ENCODE results near the gene CKAP2L. TPM values are rescaled to one million over a fixed set of nuclear protein-coding genes. Genes with fewer than 3 reads are reported as not detected.

CKAP2L gene
- total and polyA plus RNA-seq, 8 donors: 1.1 to 4.4 (median 1.3) TPM

DNA sequence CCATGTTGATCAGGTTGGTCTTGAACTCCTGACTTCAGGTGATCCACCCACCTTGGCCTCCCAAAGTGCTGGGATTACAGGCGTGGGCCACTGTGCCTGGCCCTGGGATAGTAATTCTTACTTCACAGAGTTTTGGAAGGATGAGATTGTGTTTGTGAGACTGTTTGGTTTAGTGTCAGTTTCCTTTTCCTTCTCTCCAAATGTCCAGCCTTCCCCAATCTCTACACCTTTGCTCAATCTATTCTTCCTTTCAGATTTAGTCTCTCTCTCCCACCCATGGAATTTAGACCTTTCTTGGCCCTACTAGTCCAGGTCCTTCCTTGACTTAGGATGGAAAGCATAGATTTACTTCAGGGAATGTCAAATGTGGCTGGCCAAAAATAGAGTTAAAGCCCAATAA lies 32.1 kb upstream of the CKAP2L start:
- intact Hi-C loops (cut with DNase I; ENCODE audit: low total_unique reads): no loop called here
- DNase-seq: no peak
- H3K4me3 ChIP-seq: no peak overlapping the region
- no peak for TF ChIP-seq POLR2A (IDR thresholded peaks at IDR 0.05)
- no peak for TF ChIP-seq POLR2AphosphoS5 (IDR thresholded peaks at IDR 0.05)
- TF ChIP-seq, protein P1, sequence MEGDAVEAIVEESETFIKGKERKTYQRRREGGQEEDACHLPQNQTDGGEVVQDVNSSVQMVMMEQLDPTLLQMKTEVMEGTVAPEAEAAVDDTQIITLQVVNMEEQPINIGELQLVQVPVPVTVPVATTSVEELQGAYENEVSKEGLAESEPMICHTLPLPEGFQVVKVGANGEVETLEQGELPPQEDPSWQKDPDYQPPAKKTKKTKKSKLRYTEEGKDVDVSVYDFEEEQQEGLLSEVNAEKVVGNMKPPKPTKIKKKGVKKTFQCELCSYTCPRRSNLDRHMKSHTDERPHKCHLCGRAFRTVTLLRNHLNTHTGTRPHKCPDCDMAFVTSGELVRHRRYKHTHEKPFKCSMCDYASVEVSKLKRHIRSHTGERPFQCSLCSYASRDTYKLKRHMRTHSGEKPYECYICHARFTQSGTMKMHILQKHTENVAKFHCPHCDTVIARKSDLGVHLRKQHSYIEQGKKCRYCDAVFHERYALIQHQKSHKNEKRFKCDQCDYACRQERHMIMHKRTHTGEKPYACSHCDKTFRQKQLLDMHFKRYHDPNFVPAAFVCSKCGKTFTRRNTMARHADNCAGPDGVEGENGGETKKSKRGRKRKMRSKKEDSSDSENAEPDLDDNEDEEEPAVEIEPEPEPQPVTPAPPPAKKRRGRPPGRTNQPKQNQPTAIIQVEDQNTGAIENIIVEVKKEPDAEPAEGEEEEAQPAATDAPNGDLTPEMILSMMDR (IDR thresholded peaks at IDR 0.05): no peak
- no peak for TF ChIP-seq EP300 (IDR thresholded peaks at IDR 0.05)
- 0 to 47% (median 0%) methylated on average over 1 of the region's 1 CpG for WGBS, 5 donors
- no peaks in the 10 kb centered on the region for H3K36me3 ChIP-seq
- no peaks in the 10 kb centered on the region for H3K27me3 ChIP-seq
- H3K27ac ChIP-seq: no peak overlapping the region
- H3K4me1 ChIP-seq: peaks cover 0 to 8% (median 0%) of the 10 kb centered on the region in 4 donors
- no peaks in the 10 kb centered on the region for H3K9me3 ChIP-seq

DNA sequence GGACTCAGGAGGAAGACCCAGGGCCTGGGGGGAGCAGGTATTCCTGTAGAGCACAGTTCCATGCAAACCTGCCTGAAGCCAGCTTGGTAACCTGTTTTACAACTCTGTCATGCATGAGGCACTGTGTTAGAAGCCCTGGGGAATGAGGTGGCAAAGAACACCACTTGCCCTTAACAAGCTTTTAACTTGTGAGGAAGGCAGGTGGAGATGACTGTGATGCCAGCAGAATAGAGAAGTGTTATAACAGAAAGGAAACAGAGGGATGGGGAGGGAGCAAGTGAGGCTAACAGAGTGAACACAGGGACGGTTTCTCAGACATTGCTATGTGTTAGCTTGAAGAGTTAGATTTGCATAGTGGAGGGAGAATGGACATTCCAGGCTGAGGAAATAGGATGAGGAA lies 31.4 kb upstream of the CKAP2L start:
- no peaks in the 10 kb centered on the region for H3K27me3 ChIP-seq
- TF ChIP-seq POLR2A (IDR thresholded peaks at IDR 0.05) (no peak), POLR2AphosphoS5 (IDR thresholded peaks at IDR 0.05) (no peak), EP300 (IDR thresholded peaks at IDR 0.05) (no peak)
- TF ChIP-seq, protein P1 (IDR thresholded peaks at IDR 0.05): no peak
- no peak overlapping the region for H3K27ac ChIP-seq
- DNase-seq: peak in 1 of 2 donors; percentile 85
- intact Hi-C loops (cut with DNase I; ENCODE audit: low total_unique reads): no loop called here
- peaks cover 0 to 8% (median 0%) of the 10 kb centered on the region in 4 donors for H3K4me1 ChIP-seq
- no peaks in the 10 kb centered on the region for H3K9me3 ChIP-seq
- 56 to 71% (median 64%) methylated on average over 1 of the region's 1 CpG for WGBS, 5 donors
- H3K36me3 ChIP-seq: no peaks in the 10 kb centered on the region
- H3K4me3 ChIP-seq: no peak overlapping the region

DNA sequence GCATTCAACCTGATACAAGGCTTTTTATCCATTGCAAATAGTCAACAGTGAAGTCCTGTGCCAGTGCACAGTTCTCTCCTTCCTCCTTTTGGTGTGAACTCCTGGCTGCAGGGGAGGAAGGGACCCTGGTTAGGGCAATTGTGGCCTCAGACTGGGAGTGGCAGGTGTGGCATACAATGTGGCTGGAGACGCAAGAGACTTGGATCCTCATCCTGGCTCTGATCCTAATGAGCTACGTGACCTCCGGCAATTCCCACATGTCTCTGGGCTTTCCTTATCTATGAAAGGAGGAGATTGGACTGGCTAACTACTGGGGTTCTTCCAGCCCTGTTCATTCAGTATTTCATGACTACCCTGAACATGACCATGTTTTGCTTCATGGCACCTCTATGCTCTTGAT lies 30.4 kb upstream of the CKAP2L start:
- Histone ChIP-seq H3K36me3 (no peaks in the 10 kb centered on the region), H3K27ac (no peak overlapping the region), H3K4me3 (no peak overlapping the region), H3K9me3 (no peaks in the 10 kb centered on the region), H3K27me3 (no peaks in the 10 kb centered on the region), H3K4me1 (peaks cover 0 to 8% (median 0%) of the 10 kb centered on the region in 4 donors)
- intact Hi-C loops (cut with DNase I; ENCODE audit: low total_unique reads): no loop called here
- DNase-seq: no peak
- TF ChIP-seq, protein P1 (IDR thresholded peaks at IDR 0.05): no peak
- TF ChIP-seq EP300 (IDR thresholded peaks at IDR 0.05) (no peak), POLR2A (IDR thresholded peaks at IDR 0.05) (no peak), POLR2AphosphoS5 (IDR thresholded peaks at IDR 0.05) (no peak)
- WGBS, 5 donors: 35 to 60% (median 56%) methylated on average over 3 of the region's 3 CpGs

DNA sequence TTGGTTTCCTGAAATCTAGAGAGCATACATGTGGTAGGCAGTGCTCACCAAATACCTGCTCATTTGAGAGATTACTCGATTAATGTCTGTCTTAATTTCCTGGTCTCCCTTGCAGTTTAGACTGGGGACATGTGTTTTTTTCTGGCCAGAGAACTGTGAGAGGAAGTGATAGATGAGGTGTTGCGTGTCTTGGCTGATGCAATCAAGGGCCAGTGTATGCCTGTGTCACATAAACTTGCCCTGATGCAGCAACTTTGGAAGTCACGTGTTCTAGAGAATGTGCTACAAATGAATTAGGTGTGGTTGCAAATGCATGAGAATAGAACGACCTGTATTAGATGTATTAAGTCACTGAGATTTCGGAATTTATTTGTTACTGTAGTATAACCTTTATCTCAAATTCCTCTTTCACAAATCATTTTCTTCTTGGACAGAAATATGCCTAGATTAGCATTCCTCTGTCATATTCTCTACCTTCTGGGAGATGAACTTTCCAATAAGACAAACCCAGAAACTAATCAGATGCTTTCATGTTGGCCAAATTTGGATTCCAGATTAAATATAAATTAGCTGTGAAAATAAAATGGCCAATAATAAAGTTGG lies 29.8 kb upstream of the CKAP2L start:
- H3K4me1 ChIP-seq: peaks cover 0 to 8% (median 0%) of the 10 kb centered on the region in 4 donors
- H3K9me3 ChIP-seq: no peaks in the 10 kb centered on the region
- intact Hi-C loops (cut with DNase I; ENCODE audit: low total_unique reads): no loop called here
- peak; percentile 44 to 68 for DNase-seq
- H3K4me3 ChIP-seq: no peak overlapping the region
- no peaks in the 10 kb centered on the region for H3K27me3 ChIP-seq
- no peaks in the 10 kb centered on the region for H3K36me3 ChIP-seq
- 50 to 72% (median 65%) methylated on average over 5 of the region's 5 CpGs for WGBS, 5 donors
- peak overlapping the region in 2 of 5 donors; percentile 30 to 49 for H3K27ac ChIP-seq
- TF ChIP-seq, protein P1 (IDR thresholded peaks at IDR 0.05): no peak
- TF ChIP-seq POLR2AphosphoS5 (IDR thresholded peaks at IDR 0.05) (no peak), POLR2A (IDR thresholded peaks at IDR 0.05) (no peak), EP300 (IDR thresholded peaks at IDR 0.05) (no peak)
